Fibroblast of skin of abdomen (primary cell): Measurements from ENCODE around the gene HS2ST1.
"Not testable (repeated sequence)": the region's sequence is repeated elsewhere in the genome, so short reads cannot be mapped to it uniquely, and the experiment has no call there.

Experiments
- DNase-seq: peaks from one replicate; pipeline ENCODE4 v3.0.0-alpha.2; 2013

The HS2ST1 gene

GRCh38 chr1:86972262-86972661, 57.8 kb downstream of the HS2ST1 start:
- DNase-seq, result no peak

DNA sequence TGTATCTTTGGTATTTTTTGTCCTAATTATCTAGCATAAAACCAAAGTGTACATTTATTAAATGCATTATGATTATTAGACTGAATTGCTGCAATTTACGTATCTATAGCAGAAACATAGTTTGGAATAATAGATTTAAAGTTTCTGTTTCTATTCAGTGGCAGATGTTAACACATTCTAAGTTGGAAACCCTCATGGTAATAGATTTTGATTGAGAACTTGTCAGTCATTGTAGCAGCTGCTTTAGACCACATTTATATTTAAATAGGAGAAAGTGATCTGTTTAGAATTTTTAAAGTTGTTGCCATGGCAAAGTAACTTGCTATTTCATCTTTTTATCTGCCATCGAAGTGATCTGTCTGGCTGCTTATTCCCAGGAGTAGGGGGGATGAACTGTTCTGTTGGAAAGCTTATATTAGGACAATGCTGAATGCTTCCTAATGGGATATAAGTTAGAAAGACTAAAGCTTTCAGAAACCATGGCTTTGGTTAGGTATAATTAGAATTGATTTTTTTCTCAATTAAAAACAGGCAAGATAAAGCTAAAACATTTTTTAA, 61.6 kb downstream of the HS2ST1 start:
- DNase-seq, result no peak

GRCh38 chr1:86976664-86977063, 62.2 kb downstream of the HS2ST1 start:
- no peak for DNase-seq

DNA sequence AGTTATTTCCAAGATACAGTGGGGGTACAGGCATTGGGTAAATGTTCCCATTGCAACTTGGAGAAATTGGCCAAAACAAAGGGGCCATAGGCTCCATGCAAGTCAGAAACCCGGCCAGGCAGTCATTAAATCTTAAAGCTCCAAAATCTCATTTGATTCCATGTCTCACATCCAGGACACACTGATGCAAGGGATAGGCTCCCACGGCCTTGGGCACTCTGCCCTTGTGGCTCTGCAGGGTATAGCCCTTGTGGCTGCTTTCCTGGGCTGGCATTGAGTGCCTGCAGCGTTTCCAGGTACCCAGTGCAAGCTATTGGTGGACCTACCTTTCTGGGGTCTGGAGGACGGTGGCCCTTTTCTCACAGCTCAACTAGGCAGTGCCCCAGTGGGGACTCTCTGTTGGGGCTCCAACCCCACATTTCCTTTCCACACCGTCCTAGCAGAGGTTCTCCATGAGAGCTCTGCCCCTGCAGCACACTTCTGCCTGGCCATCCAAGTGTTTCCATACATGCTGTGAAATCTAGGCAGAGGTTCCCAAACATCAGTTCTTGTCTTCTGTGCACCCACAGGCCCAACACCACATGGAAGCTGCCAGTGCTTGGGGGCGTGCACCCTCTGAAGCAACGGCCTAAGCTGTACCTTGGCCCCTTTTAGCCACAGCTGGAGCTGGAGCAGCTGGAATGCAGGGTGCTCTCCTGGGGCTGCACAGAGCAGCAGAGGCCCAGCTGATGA, 67.2 kb downstream of the HS2ST1 start:
- no peak for DNase-seq

DNA sequence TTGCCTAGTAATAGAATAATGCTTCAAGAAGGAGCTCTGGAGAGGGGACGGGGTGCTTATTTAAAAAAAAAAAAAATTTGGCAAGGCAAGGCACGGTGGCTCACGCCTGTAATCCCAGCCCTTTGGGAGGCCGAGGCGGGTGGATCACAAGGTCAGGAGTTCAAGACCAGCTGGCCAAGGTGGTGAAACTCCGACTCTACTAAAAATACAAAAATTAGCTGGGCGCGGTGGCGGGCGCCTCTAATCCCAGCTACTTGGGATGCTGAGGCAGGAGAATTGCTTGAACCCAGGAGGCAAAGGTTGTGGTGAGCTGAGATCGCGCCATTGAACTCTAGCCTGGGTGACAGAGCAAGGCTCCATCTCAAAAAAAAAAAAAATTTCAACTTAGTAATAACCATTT, 69.2 kb downstream of the HS2ST1 start:
- not testable (repeated sequence) for DNase-seq

DNA sequence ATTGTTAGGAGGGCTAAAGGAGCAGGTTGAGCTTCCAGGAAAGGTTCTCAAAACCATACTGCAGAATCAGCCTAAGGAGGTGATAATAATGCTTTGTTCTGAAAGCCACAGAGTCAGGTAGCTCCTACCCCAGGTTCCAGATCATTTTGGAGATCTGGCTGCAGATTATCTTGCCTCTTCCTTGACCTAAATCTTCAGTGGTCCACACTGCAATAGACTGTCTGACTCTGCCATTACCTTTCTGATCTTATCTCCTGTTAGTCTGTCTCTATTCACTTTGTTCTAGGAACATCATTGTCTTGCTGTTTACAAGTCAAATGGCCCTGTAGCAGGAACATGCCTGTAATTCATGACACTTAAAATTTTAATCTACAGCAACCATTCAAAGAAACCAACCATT, 73.0 kb downstream of the HS2ST1 start:
- DNase-seq, result no peak

DNA sequence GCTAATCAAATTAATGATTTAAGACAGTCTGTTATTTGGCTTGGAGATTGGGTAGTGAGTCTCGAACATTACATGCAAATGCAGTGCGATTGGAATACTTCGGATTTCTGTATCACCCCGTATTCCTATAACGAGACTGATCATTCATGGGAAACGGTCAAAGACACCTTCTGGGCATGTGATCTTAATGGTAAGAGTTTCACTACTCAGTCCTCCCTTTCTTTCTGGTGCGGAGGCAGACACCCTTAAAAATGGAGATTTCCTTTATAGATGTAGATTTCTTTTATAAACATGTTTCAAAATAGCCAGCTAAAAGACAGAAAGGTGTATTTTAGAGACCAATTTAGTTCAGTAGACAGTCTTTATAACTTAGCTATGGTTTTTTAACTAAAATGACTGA, 74.4 kb downstream of the HS2ST1 start:
- DNase-seq, result no peak

DNA sequence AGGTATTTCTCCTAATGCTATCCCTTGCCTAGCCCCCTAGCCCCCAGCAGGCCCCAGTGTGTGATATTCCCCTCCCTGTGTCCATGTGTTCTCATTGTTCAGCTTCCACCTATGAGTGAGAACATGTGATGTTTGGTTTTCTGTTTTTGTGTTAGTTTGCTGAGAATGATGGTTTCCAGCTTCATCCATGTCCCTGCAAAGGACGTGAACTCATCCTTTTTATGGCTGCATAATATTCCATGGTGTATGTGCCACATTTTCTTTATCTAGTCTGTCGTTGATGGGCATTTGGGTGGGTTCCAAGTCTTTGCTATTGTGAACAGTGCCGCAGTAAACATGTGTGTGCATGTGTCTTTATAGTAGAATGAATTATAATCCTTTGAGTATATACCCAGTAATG, 75.3 kb downstream of the HS2ST1 start:
- not testable (repeated sequence) for DNase-seq

GRCh38 chr1:86990826-86991225, 76.4 kb downstream of the HS2ST1 start:
- DNase-seq, result no peak

- no peak for DNase-seq
Measured at GRCh38 chr1:86991549-86992186, 77.2 kb downstream of the HS2ST1 start.

GRCh38 chr1:86992861-86993260, 78.4 kb downstream of the HS2ST1 start:
- no peak for DNase-seq

DNA sequence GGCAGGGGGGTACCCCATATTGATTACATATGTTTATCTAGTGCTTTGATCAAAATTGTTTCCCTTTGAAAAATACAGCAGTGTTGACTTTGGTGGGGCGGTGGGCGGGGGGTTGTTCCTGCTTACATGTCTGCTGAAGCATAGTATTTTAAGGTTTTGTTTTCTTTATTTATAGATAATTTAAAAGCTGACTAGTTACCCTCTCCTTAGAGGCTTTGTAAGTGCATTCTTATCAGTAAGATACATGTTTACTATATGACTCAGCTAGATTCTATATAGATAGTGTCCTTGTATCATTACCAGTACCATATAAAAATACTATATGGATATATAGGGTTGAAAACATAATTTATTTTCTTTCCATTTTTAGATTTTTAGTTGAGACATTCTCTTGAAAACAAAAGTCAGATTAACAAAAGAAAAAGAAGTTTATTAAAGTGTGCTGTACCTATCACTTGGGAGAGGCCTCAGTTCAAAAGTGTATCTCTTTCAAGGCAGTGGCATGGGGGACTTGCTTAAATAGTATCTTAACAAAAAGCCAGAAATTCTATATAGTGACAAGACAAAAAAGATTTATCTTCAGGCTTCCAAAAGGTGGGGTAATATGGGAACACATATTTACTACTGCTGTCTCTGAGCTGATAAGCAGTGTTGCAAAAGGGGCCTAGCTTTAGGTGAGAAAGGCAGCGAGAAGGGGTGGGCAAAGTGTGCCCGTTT, 79.0 kb downstream of the HS2ST1 start:
- no peak for DNase-seq

DNA sequence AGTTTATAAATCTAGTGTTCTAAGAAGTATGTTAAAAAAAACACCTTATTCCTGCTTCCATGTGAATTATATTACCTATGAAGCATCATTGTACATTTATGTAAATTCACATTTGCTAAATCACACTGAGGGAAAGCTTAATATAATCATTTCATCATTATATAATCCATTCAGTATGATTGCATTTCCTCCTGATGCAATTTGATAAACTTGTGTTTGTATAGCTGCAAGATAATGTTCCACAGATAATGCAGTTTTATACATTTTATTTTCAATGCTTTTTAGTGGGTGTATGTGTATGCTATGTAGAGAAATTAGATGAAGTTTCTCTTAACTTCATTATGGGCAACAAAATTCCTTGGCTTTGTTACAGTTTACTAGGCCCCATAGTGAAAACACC, 79.6 kb downstream of the HS2ST1 start:
- no peak for DNase-seq

DNA sequence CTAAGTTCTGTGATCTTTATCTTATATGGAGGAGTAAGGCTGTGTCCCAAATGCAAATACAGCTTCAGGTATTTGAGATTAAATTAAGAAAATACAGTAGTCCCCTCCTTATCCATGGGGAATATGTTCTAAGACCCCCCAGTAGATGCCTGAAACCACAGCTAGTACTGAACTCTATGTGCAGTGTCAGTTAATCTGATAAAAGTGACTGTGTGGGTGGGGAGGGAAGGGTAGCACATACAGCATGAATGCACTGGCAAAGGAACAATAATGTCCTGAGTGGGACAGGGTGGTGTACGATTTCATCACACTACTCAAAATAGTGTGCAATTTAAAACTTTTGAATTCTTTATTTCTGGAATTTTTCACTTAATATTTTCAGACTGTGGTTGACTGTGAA, 83.1 kb downstream of the HS2ST1 start:
- no peak for DNase-seq

- no peak for DNase-seq
Measured at GRCh38 chr1:86998280-86998679, 83.8 kb downstream of the HS2ST1 start.

GRCh38 chr1:86998727-86999126, 84.3 kb downstream of the HS2ST1 start:
- DNase-seq, result no peak

GRCh38 chr1:87000460-87000859, 86.0 kb downstream of the HS2ST1 start:
- no peak for DNase-seq

- DNase-seq, result no peak
Measured at GRCh38 chr1:87004857-87005256, 90.4 kb downstream of the HS2ST1 start.

DNA sequence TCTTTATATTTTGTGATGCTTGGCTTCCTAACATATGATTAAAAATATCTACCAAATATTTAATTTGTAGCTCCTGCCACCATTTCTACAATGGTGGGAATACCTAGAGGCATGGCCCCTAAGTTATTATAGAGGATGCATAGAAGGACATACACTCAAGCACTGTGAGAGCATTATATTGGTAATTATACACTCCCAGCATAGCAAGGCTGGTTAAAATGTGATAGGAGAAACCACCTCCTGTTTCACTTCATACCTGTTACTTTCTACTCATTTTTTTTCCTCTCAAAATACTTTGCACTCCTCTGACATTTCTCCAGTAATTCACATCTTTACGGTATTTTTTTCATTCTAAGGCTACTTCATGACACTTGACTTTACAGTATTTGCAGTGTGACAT, 92.9 kb downstream of the HS2ST1 start:
- DNase-seq, result no peak

DNA sequence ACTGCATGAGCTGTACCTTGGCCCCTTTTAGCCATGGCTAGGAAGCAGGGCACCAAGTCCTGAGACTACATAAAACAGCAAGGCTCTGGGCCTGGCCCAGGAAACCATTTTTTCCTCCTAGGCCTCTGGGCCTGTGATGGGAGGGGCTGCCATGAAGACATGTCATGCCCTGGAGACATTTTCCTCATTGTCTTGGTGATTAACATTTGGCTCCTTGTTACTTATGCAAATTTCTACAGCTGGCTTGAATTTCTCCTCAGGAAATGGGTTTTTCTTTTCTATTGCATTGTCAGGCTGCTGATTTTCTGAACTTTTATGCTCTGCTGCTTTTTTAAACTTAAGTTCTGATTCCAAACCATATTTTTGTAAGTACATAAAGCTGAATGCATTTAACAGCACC, 99.0 kb downstream of the HS2ST1 start:
- DNase-seq, result not testable (repeated sequence)

DNA sequence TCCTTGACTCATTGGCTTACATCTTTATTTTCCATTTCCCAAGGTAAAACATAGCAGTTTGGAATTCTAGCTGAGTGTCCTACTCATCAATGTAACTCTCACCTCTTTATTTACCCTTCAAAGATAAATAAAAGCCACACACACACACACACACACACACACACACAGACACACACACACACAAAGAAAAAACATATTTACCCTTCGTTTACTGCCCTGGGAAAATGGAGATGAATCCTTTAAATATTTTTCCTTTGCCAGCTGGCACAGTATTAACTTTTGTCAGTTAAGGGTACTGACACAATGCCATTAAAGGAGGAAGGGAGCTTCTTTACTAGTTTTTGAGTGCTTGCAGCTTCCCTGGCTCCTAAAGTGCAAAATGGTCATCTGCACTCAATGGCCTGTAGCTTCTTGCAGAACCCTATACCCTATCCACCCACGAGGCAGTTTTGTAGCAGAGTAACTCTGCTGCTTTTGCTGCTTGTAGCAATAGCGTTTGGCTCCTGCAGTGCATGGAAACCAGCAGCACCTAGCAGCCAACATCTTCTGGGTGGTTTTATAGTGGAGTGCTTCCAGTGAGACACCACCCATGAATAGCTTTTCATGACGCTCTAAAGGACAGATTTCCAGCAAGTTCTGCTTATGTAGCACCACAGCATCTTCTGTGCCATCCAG, 103.7 kb downstream of the HS2ST1 start:
- DNase-seq, result no peak

DNA sequence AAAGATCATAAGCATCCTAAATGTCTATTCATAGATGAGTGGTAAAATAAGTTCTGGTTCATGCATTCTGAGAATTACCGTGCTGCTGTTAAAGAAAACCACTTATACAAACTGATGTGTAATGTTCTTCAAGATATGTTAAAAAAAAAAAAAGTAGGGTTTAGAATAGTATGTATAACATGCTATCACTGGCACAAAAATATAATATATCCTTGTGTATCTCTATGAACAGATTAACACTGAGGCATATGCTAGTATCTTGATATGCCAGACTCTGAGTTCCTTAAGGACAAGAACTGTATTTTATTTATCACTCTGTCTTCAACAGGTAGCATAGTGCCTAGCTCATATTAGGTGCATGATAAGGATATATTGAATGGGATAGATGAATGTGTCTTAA, 108.9 kb downstream of the HS2ST1 start:
- no peak for DNase-seq

DNA sequence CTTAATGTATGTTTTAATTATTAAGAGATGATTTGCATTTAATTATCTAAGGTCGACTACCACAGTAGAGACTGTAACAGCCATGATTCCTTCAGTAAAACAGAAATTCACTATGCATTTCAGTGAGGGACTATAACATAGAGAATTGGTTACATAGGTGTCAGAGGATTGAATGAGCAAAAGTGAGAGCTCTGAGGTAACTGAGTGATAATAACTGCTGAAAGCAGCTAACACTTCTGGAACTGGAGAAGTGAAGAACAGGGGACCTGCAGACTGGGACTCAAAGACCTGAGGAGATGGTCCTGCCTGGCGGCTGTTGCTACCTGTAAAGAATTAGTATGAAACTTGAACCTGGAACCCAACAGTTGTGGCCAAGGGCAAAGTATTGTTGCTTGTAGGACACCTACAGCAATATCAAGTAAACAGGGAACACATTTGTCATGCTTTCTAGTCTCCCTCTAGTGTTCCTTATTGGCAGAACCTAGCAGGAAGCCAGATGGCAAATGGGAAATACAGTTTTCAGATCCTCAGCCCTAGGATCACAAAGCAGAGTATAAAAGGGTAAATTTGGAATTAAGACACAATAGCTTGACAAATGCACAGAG, 110.6 kb downstream of the HS2ST1 start:
- peak; percentile 11 for DNase-seq
